Panc1 (cell line): Measurements from ENCODE around the gene GVQW3. TPM values are rescaled to one million over a fixed set of nuclear protein-coding genes. Genes with fewer than 3 reads are reported as not detected.

Experiments
- ATAC-seq: fragments of 200-7000 bp; cut with Tn5 transposase; 2 replicates; pipeline ENCODE4 v1.9.1; 2020; ENCODE audit warnings: mild to moderate bottlenecking, moderate library complexity
- BruUV-seq: library from RNA; stranded (reverse); fragments of 400-500 nt; replicated peaks from 2 replicates; lab custom pipeline; 2021; lab: Mats Ljungman, UMichigan
- CTCF ChIA-PET: fragments of 300-600 bp; sonication (Branson Sonifier 250); formaldehyde crosslinking; loops from one replicate; lab custom pipeline; 2022; ENCODE audit warnings: antibody characterized with exemption; lab: Charles Lee
- POLR2A ChIA-PET: fragments of 300-600 bp; sonication (Branson Sonifier 250); formaldehyde crosslinking; loops from one replicate; lab custom pipeline; 2022; ENCODE audit warnings: antibody characterized with exemption; lab: Charles Lee
- DNase-seq: peaks from one replicate; pipeline ENCODE4 v3.0.0-alpha.2; 2010; ENCODE audit warnings: low read depth, low spot score
- H3K27ac ChIP-seq: 2 replicates; pipeline ENCODE4 v1.5.1; 2011; ENCODE audit warnings: mild to moderate bottlenecking, low read length, inconsistent platforms
- H3K27me3 ChIP-seq: fragments of 200-500 bp; sonication (Bioruptor generic); 2 replicates; pipeline ENCODE4 v1.6.0; 2014; ENCODE audit warnings: low read length, inconsistent platforms; ENCODE audit not compliant: control insufficient read depth, insufficient read depth
- H3K36me3 ChIP-seq: fragments of 200-500 bp; sonication (Bioruptor generic); 2 replicates; pipeline ENCODE4 v1.5.1; 2014; ENCODE audit warnings: inconsistent platforms, mild to moderate bottlenecking, low read length, moderate library complexity; ENCODE audit not compliant: control insufficient read depth, insufficient read depth
- H3K4me1 ChIP-seq: 2 replicates; pipeline ENCODE4 v1.5.1; 2011; ENCODE audit warnings: inconsistent platforms, mild to moderate bottlenecking, low read length, moderate library complexity; ENCODE audit not compliant: control insufficient read depth, insufficient read depth
- H3K4me3 ChIP-seq, 2 experiments: 2 replicates each; pipeline ENCODE4 v1.5.1; 2011 to 2012; ENCODE audit warnings: low read depth in 2 of 2, low read length in 2 of 2, mild to moderate bottlenecking in 2 of 2, inconsistent platforms in 1 of 2, moderate library complexity in 1 of 2
- H3K9me3 ChIP-seq: fragments of 200-500 bp; sonication (Bioruptor generic); 2 replicates; pipeline ENCODE4 v1.5.1; 2014; ENCODE audit warnings: low read depth, mild to moderate bottlenecking, inconsistent platforms, low read length, moderate library complexity; ENCODE audit not compliant: control insufficient read depth, insufficient read depth
- POLR2AphosphoS5 ChIP-seq: IDR thresholded peaks from 2 replicates; pipeline ENCODE4 v1.6.1; 2012; ENCODE audit warnings: mild to moderate bottlenecking, low read depth, low read length, moderate library complexity
- SIN3A ChIP-seq: IDR thresholded peaks from 2 replicates; pipeline ENCODE4 v1.6.1; 2012; ENCODE audit warnings: low read depth, mild to moderate bottlenecking, low read length, moderate library complexity, borderline replicate concordance; ENCODE audit not compliant: insufficient read depth
- TCF7L2 ChIP-seq: IDR thresholded peaks from 2 replicates; pipeline ENCODE4 v1.6.1; 2011; ENCODE audit warnings: mild to moderate bottlenecking, low read depth, low read length, inconsistent platforms
- in situ Hi-C: cut with HindIII; loops from 2 replicates; pipeline ENCODE4 v1.10.0; 2016; ENCODE audit warnings: low sequenced_read_pairs, low pct_unique_long_range_greater_than_20kb
- intact Hi-C: fragments of 100-400 bp; cut with micrococcal nuclease; formaldehyde crosslinking; loops from one replicate; pipeline ENCODE4 v1.10.0; 2022; ENCODE audit not compliant: unreplicated experiment
- total RNA-seq: library from RNA; stranded (reverse); gene quantifications from one replicate; pipeline ENCODE4 v1.2.1, GENCODE V29; 2021; ENCODE audit not compliant: unreplicated experiment
- TF ChIP-seq, protein P1 (sequence below), 2 experiments: IDR thresholded peaks; 2 replicates each; pipeline ENCODE4 v1.6.1; 2011 to 2012; ENCODE audit warnings: low read depth in 2 of 2, control low read depth in 1 of 2, low read length in 1 of 2, mild to moderate bottlenecking in 1 of 2, moderate library complexity in 1 of 2; ENCODE audit not compliant: insufficient read depth in 1 of 2
- TF ChIP-seq, protein P2 (sequence below): fragments of 450-650 bp; IDR thresholded peaks from 2 replicates; pipeline ENCODE4 v1.5.1; 2017; ENCODE audit warnings: mild to moderate bottlenecking

The GVQW3 gene
- total RNA-seq, 1 experiment from 2014 or later = 3.2 TPM

- ATAC-seq = no peak
- TF ChIP-seq, protein P1, sequence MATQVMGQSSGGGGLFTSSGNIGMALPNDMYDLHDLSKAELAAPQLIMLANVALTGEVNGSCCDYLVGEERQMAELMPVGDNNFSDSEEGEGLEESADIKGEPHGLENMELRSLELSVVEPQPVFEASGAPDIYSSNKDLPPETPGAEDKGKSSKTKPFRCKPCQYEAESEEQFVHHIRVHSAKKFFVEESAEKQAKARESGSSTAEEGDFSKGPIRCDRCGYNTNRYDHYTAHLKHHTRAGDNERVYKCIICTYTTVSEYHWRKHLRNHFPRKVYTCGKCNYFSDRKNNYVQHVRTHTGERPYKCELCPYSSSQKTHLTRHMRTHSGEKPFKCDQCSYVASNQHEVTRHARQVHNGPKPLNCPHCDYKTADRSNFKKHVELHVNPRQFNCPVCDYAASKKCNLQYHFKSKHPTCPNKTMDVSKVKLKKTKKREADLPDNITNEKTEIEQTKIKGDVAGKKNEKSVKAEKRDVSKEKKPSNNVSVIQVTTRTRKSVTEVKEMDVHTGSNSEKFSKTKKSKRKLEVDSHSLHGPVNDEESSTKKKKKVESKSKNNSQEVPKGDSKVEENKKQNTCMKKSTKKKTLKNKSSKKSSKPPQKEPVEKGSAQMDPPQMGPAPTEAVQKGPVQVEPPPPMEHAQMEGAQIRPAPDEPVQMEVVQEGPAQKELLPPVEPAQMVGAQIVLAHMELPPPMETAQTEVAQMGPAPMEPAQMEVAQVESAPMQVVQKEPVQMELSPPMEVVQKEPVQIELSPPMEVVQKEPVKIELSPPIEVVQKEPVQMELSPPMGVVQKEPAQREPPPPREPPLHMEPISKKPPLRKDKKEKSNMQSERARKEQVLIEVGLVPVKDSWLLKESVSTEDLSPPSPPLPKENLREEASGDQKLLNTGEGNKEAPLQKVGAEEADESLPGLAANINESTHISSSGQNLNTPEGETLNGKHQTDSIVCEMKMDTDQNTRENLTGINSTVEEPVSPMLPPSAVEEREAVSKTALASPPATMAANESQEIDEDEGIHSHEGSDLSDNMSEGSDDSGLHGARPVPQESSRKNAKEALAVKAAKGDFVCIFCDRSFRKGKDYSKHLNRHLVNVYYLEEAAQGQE (IDR thresholded peaks at IDR 0.05; ENCODE audit: insufficient read depth in 1 of 2, low read depth in 2 of 2, low read length in 1 of 2) = no peak
- TF ChIP-seq TCF7L2 = no peak
- TF ChIP-seq, protein P2, sequence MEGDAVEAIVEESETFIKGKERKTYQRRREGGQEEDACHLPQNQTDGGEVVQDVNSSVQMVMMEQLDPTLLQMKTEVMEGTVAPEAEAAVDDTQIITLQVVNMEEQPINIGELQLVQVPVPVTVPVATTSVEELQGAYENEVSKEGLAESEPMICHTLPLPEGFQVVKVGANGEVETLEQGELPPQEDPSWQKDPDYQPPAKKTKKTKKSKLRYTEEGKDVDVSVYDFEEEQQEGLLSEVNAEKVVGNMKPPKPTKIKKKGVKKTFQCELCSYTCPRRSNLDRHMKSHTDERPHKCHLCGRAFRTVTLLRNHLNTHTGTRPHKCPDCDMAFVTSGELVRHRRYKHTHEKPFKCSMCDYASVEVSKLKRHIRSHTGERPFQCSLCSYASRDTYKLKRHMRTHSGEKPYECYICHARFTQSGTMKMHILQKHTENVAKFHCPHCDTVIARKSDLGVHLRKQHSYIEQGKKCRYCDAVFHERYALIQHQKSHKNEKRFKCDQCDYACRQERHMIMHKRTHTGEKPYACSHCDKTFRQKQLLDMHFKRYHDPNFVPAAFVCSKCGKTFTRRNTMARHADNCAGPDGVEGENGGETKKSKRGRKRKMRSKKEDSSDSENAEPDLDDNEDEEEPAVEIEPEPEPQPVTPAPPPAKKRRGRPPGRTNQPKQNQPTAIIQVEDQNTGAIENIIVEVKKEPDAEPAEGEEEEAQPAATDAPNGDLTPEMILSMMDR = no peak
- TF ChIP-seq POLR2AphosphoS5 = no peak
- TF ChIP-seq SIN3A = no peak
- no TSS peak for BruUV-seq
- Histone ChIP-seq H3K27ac (no peak overlapping the region), H3K4me1 (peaks cover 8% of the 10 kb centered on the region; the same call in 1 of the 2 replicates), H3K9me3 (no peaks in the 10 kb centered on the region), H3K4me3 (no peak overlapping the region), H3K36me3 (no peaks in the 10 kb centered on the region), H3K27me3 (no peaks in the 10 kb centered on the region)
- in situ Hi-C loops = no loop called here
- no peak for DNase-seq
- ChIA-PET CTCF (interaction anchor here (0.6 kb wide), 1 partner anchor 199 kb away, joined by 3 read pairs; no protein-coding TSS in a partner anchor), POLR2A (no interaction called here)
- intact Hi-C loops = no loop called here
Measured at GRCh38 chr11:76406359-76406758, 25.2 kb downstream of the GVQW3 start.

DNA sequence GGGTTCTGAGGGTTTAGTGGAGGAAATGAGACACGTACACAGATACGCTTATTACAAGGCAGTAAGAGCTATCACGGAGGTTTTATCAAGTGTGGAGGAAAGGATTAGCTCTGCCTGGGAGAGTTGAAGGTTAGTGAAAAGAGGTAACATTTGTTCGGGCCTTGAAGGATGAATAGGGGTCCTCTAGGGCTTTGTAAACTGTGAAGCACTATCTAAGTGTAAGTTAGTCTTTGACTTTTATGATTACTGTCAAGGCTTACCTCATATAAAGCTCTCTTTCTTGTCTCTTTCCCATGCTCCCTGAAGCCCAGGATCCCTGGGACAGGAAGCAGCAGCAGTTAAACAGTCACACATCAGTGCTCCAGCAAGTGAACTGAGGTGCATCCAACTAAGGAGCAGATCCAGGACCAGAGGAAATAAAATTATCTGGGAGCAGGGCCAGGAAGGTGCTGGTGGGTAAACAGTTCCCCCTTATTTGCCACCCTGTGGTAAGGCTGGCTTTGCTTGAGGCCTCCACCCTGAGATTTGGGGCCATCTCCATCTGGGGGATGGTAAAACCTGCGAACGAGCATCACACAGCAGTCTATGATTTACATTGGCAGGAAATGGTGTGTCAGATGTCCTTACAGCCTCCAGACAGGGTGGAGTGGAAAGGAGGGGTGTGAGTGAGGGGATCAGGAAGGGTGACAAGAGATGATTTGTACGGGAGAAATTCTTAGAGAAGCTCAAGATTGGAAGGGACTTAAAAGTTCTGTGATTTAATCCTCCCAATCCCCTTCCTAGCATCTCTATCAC is 27.2 kb downstream of the GVQW3 start:
- Histone ChIP-seq H3K4me1 (peaks cover 8% of the 10 kb centered on the region; the same call in 1 of the 2 replicates), H3K9me3 (no peaks in the 10 kb centered on the region), H3K27ac (peak overlapping the region; percentile 30; the same call in 1 of the 2 replicates), H3K4me3 (no peak overlapping the region), H3K27me3 (no peaks in the 10 kb centered on the region), H3K36me3 (no peaks in the 10 kb centered on the region)
- ChIA-PET CTCF (no interaction called here), POLR2A (interaction anchor here (0.7 kb wide), 1 partner anchor 458 kb away, joined by 6 read pairs; no protein-coding TSS in a partner anchor)
- 0 out of 2 replicates have a peak, but pooled peaks have one; percentile 60 for ATAC-seq
- no peak for DNase-seq
- intact Hi-C loops (no loop called here), in situ Hi-C loops (no loop called here)
- no TSS peak for BruUV-seq
- TF ChIP-seq TCF7L2 (no peak), SIN3A (no peak), POLR2AphosphoS5 (no peak)
- TF ChIP-seq, protein P2 = no peak
- TF ChIP-seq, protein P1 (IDR thresholded peaks at IDR 0.05; ENCODE audit: insufficient read depth in 1 of 2, low read depth in 2 of 2, low read length in 1 of 2) = no peak
